Activated CD4-positive, alpha-beta T cell treated with anti-CD3 and anti-CD28 coated beads, Interleukin-2, amount 10 ng/mL, durations not matched to agents 24 days and 14 days (primary cell): ENCODE results near the gene PRKCA. TPM values are rescaled to one million over a fixed set of nuclear protein-coding genes. Genes with fewer than 3 reads are reported as not detected.
"Not testable (repeated sequence)": the region's sequence is repeated elsewhere in the genome, so short reads cannot be mapped to it uniquely, and the experiment has no call there.

Experiments
- DNase-seq: peaks from one replicate; pipeline ENCODE4 v3.0.0; 2022
- H3K27ac Mint-ChIP-seq: one replicate; pipeline ENCODE4 v1.8.0; 2022; ENCODE audit warnings: mild to moderate bottlenecking, mixed read lengths
- H3K27me3 Mint-ChIP-seq: one replicate; pipeline ENCODE4 v1.8.0; 2022; ENCODE audit warnings: mixed read lengths
- H3K36me3 Mint-ChIP-seq: one replicate; pipeline ENCODE4 v1.8.0; 2022; ENCODE audit warnings: low read depth, mild to moderate bottlenecking, mixed read lengths
- H3K4me1 Mint-ChIP-seq: one replicate; pipeline ENCODE4 v1.8.0; 2021; ENCODE audit warnings: mixed read lengths
- H3K4me3 Mint-ChIP-seq: one replicate; pipeline ENCODE4 v1.8.0; 2022; ENCODE audit warnings: mild to moderate bottlenecking, moderate library complexity, mixed read lengths
- H3K9me3 Mint-ChIP-seq: one replicate; pipeline ENCODE4 v1.8.0; 2021; ENCODE audit warnings: mixed read lengths
- intact Hi-C: fragments of 100-400 bp; cut with micrococcal nuclease; formaldehyde crosslinking; loops from one replicate; pipeline ENCODE4 v1.15.1; 2023
- total RNA-seq: library from RNA; stranded (reverse); gene quantifications from 2 replicates; pipeline ENCODE4 v1.2.3, GENCODE V29; 2022

The PRKCA gene
- total RNA-seq, 1 donor from 2014 or later = 164 TPM

- Mint-ChIP-seq H3K36me3 (peaks cover 40% of the 10 kb centered on the region), H3K27me3 (no peaks in the 10 kb centered on the region)
- intact Hi-C loops = no loop called here
Observed at GRCh38 chr17:66343531-66344078, 41.2 kb downstream of the PRKCA start.

GRCh38 chr17:66344473-66344872 is 42.1 kb downstream of the PRKCA start:
- no peak for DNase-seq
- Mint-ChIP-seq H3K9me3 (peaks cover 5% of the 10 kb centered on the region), H3K27me3 (no peaks in the 10 kb centered on the region), H3K4me1 (peaks cover 47% of the 10 kb centered on the region), H3K36me3 (peaks cover 38% of the 10 kb centered on the region), H3K27ac (no peak overlapping the region), H3K4me3 (no peak overlapping the region)
- intact Hi-C loops = no loop called here

More at GRCh38 chr17:66343531-66344078, 41.2 kb downstream of the PRKCA start:
- no peak overlapping the region for H3K27ac Mint-ChIP-seq
- peaks cover 5% of the 10 kb centered on the region for H3K9me3 Mint-ChIP-seq
- no peak for DNase-seq
- peaks cover 48% of the 10 kb centered on the region for H3K4me1 Mint-ChIP-seq
- no peak overlapping the region for H3K4me3 Mint-ChIP-seq

GRCh38 chr17:66345264-66345663 is 42.9 kb downstream of the PRKCA start:
- no peak for DNase-seq
- H3K4me1 Mint-ChIP-seq = peaks cover 45% of the 10 kb centered on the region
- H3K27me3 Mint-ChIP-seq = no peaks in the 10 kb centered on the region
- H3K36me3 Mint-ChIP-seq = peaks cover 32% of the 10 kb centered on the region
- H3K9me3 Mint-ChIP-seq = peaks cover 5% of the 10 kb centered on the region
- no peak overlapping the region for H3K27ac Mint-ChIP-seq
- no peak overlapping the region for H3K4me3 Mint-ChIP-seq
- intact Hi-C loops = loop anchor here (5.0 kb wide), 1 partner anchor 37 kb away; no protein-coding TSS in a partner anchor

- not testable (repeated sequence) for DNase-seq, H3K9me3 Mint-ChIP-seq, H3K27me3 Mint-ChIP-seq, H3K4me3 Mint-ChIP-seq, H3K27ac Mint-ChIP-seq
- Mint-ChIP-seq H3K4me1 (peaks cover 48% of the 10 kb centered on the region), H3K36me3 (peaks cover 30% of the 10 kb centered on the region)
- intact Hi-C loops = loop anchor here (5.0 kb wide), 1 partner anchor 36 kb away; no protein-coding TSS in a partner anchor
Observed at GRCh38 chr17:66345949-66346638, 43.7 kb downstream of the PRKCA start.

GRCh38 chr17:66347661-66348514 is 45.5 kb downstream of the PRKCA start:
- no peak for DNase-seq
- H3K36me3 Mint-ChIP-seq = peaks cover 25% of the 10 kb centered on the region
- intact Hi-C loops = loop anchor here (1.0 to 5.0 kb wide), 5 partner anchors 16 to 44 kb away; no protein-coding TSS in a partner anchor

GRCh38 chr17:66348584-66349165 is 46.3 kb downstream of the PRKCA start:
- Mint-ChIP-seq H3K9me3 (no peaks in the 10 kb centered on the region), H3K27me3 (no peaks in the 10 kb centered on the region), H3K4me3 (peak overlapping the region; percentile 32), H3K27ac (peak overlapping the region; percentile 84), H3K36me3 (peaks cover 20% of the 10 kb centered on the region), H3K4me1 (peaks cover 56% of the 10 kb centered on the region)
- intact Hi-C loops = loop anchor here (1.0 to 5.0 kb wide), 5 partner anchors 16 to 44 kb away; no protein-coding TSS in a partner anchor
- DNase-seq = peak; percentile 64

More at GRCh38 chr17:66347661-66348514, 45.5 kb downstream of the PRKCA start:
- Mint-ChIP-seq H3K4me1 (peaks cover 56% of the 10 kb centered on the region), H3K27ac (peak overlapping the region; percentile 84), H3K27me3 (no peaks in the 10 kb centered on the region), H3K4me3 (no peak overlapping the region), H3K9me3 (peaks cover 5% of the 10 kb centered on the region)

- intact Hi-C loops = loop anchor here (2.0 to 5.0 kb wide), 3 partner anchors 19 to 35 kb away; no protein-coding TSS in a partner anchor
- Mint-ChIP-seq H3K4me1 (peaks cover 64% of the 10 kb centered on the region), H3K9me3 (no peaks in the 10 kb centered on the region), H3K36me3 (peaks cover 23% of the 10 kb centered on the region), H3K27me3 (no peaks in the 10 kb centered on the region), H3K27ac (peak overlapping the region; percentile 84), H3K4me3 (peak overlapping the region; percentile 61)
- no peak for DNase-seq
Observed at GRCh38 chr17:66349521-66350254, 47.3 kb downstream of the PRKCA start.

GRCh38 chr17:66350576-66350975 is 48.2 kb downstream of the PRKCA start:
- DNase-seq, H3K4me3 Mint-ChIP-seq, H3K9me3 Mint-ChIP-seq, intact Hi-C loops, H3K27ac Mint-ChIP-seq, H3K27me3 Mint-ChIP-seq: not testable (repeated sequence)
- Mint-ChIP-seq H3K36me3 (peaks cover 23% of the 10 kb centered on the region), H3K4me1 (peaks cover 65% of the 10 kb centered on the region)

GRCh38 chr17:66351033-66351432 is 48.6 kb downstream of the PRKCA start:
- Mint-ChIP-seq H3K36me3 (peaks cover 23% of the 10 kb centered on the region), H3K9me3 (no peaks in the 10 kb centered on the region), H3K27me3 (no peaks in the 10 kb centered on the region), H3K4me1 (peaks cover 65% of the 10 kb centered on the region), H3K4me3 (peak overlapping the region; percentile 17), H3K27ac (peak overlapping the region; percentile 24)
- intact Hi-C loops = no loop called here
- DNase-seq = no peak

- Mint-ChIP-seq H3K4me3 (no peak overlapping the region), H3K36me3 (peaks cover 23% of the 10 kb centered on the region), H3K4me1 (peaks cover 66% of the 10 kb centered on the region), H3K27ac (peak overlapping the region; percentile 49), H3K27me3 (no peaks in the 10 kb centered on the region), H3K9me3 (no peaks in the 10 kb centered on the region)
- intact Hi-C loops = no loop called here
- no peak for DNase-seq
Observed at GRCh38 chr17:66351701-66352100, 49.3 kb downstream of the PRKCA start.

GRCh38 chr17:66353937-66354401 is 51.6 kb downstream of the PRKCA start:
- intact Hi-C loops = no loop called here

GRCh38 chr17:66354472-66354871 is 52.1 kb downstream of the PRKCA start:
- intact Hi-C loops = no loop called here
- no peaks in the 10 kb centered on the region for H3K9me3 Mint-ChIP-seq
- H3K36me3 Mint-ChIP-seq = peaks cover 20% of the 10 kb centered on the region
- H3K27me3 Mint-ChIP-seq = no peaks in the 10 kb centered on the region
- no peak overlapping the region for H3K4me3 Mint-ChIP-seq
- no peak overlapping the region for H3K27ac Mint-ChIP-seq
- H3K4me1 Mint-ChIP-seq = peaks cover 50% of the 10 kb centered on the region
- no peak for DNase-seq

More at GRCh38 chr17:66353937-66354401, 51.6 kb downstream of the PRKCA start:
- no peaks in the 10 kb centered on the region for H3K9me3 Mint-ChIP-seq
- H3K4me3 Mint-ChIP-seq = no peak overlapping the region
- H3K27me3 Mint-ChIP-seq = no peaks in the 10 kb centered on the region
- H3K36me3 Mint-ChIP-seq = peaks cover 21% of the 10 kb centered on the region
- H3K27ac Mint-ChIP-seq = peak overlapping the region; percentile 10
- DNase-seq = no peak
- peaks cover 54% of the 10 kb centered on the region for H3K4me1 Mint-ChIP-seq

- Mint-ChIP-seq H3K27ac (no peak overlapping the region), H3K4me1 (peaks cover 46% of the 10 kb centered on the region), H3K36me3 (peaks cover 20% of the 10 kb centered on the region), H3K9me3 (no peaks in the 10 kb centered on the region), H3K27me3 (no peaks in the 10 kb centered on the region), H3K4me3 (no peak overlapping the region)
- intact Hi-C loops = no loop called here
- no peak for DNase-seq
Observed at GRCh38 chr17:66354981-66355380, 52.6 kb downstream of the PRKCA start.
